Smooth muscle cell (in vitro differentiated cells): ENCODE measurements around the gene MRPL27. TPM values are rescaled to one million over a fixed set of nuclear protein-coding genes. Genes with fewer than 3 reads are reported as not detected.

Experiments used
- DNase-seq: peaks from one replicate; lab custom pipeline; 2025; ENCODE audit not compliant: unreplicated experiment; lab: John Stamatoyannopoulos, UW
- H2AFZ ChIP-seq: fragments of 200-600 bp; sonication (generic); 2 replicates; pipeline ENCODE4 v1.6.0; 2016; ENCODE audit warnings: antibody characterized with exemption, low read depth, mild to moderate bottlenecking
- H3F3A ChIP-seq: fragments of 200-600 bp; sonication (generic); 2 replicates; pipeline ENCODE4 v1.6.0; 2017; ENCODE audit warnings: antibody characterized with exemption, low read depth
- H3K27ac ChIP-seq: fragments of 200-600 bp; sonication (generic); 2 replicates; pipeline ENCODE4 v1.5.1; 2016; ENCODE audit warnings: low read depth, mild to moderate bottlenecking
- H3K27me3 ChIP-seq: fragments of 200-600 bp; sonication (generic); 2 replicates; pipeline ENCODE4 v1.6.1; 2016; ENCODE audit warnings: low read depth, mild to moderate bottlenecking
- H3K36me3 ChIP-seq: fragments of 200-600 bp; sonication (generic); 2 replicates; pipeline ENCODE4 v1.5.1; 2016; ENCODE audit warnings: low read depth
- H3K4me1 ChIP-seq: fragments of 200-600 bp; sonication (generic); 2 replicates; pipeline ENCODE4 v1.5.1; 2016; ENCODE audit warnings: low read depth
- H3K4me2 ChIP-seq: fragments of 200-600 bp; sonication (generic); 2 replicates; pipeline ENCODE4 v1.6.0; 2016; ENCODE audit warnings: mild to moderate bottlenecking
- H3K4me3 ChIP-seq: fragments of 200-600 bp; sonication (generic); 2 replicates; pipeline ENCODE4 v1.5.1; 2016; ENCODE audit warnings: mild to moderate bottlenecking
- H3K79me2 ChIP-seq: fragments of 200-600 bp; sonication (generic); 2 replicates; pipeline ENCODE4 v1.6.0; 2016; ENCODE audit warnings: low read depth, mild to moderate bottlenecking
- H3K9ac ChIP-seq: fragments of 200-600 bp; sonication (generic); 2 replicates; pipeline ENCODE4 v1.6.0; 2016; ENCODE audit warnings: low read depth
- H3K9me3 ChIP-seq: fragments of 200-600 bp; sonication (generic); replicated peaks from 2 replicates; pipeline ENCODE4 v1.5.1; 2016; ENCODE audit warnings: low read depth
- H4K20me1 ChIP-seq: fragments of 200-600 bp; sonication (generic); 2 replicates; pipeline ENCODE4 v1.6.0; 2016; ENCODE audit warnings: low read depth
- WGBS: methylation state at CpG from one replicate; pipeline ENCODE4 v1.1.7; 2016; ENCODE audit warnings: low lambda C conversion rate; 5-methylcytosine and 5-hydroxymethylcytosine counted together
- polyA plus RNA-seq: library from polyadenylated mRNA; unstranded; fragments of >200 nt; fragmentation: Nextera tagmentation; extraction: Ambion mirVana; gene quantifications from 2 replicates; pipeline ENCODE4 v1.2.1, GENCODE V29; 2016
- small RNA-seq: library from RNA; depleted of rRNA; stranded (forward); fragments of <200 nt; gene quantifications from one replicate; pipeline ENCODE3, GENCODE V24; 2014
- total RNA-seq: library from RNA; depleted of rRNA; stranded (reverse); fragments of >200 nt; gene quantifications from 2 replicates; pipeline ENCODE4 v1.2.3, GENCODE V29; 2014
- TF ChIP-seq, protein P1 (sequence below): fragments of 200-600 bp; sonication (generic); IDR thresholded peaks from 2 replicates; pipeline ENCODE4 v1.5.1; 2017; ENCODE audit warnings: borderline replicate concordance, mild to moderate bottlenecking, antibody characterized with exemption; ENCODE audit not compliant: insufficient read depth, poor library complexity, severe bottlenecking

MRPL27 gene
- total and polyA plus RNA-seq, 2 experiments from 2014 or later: 62.8 to 138 TPM

DNA sequence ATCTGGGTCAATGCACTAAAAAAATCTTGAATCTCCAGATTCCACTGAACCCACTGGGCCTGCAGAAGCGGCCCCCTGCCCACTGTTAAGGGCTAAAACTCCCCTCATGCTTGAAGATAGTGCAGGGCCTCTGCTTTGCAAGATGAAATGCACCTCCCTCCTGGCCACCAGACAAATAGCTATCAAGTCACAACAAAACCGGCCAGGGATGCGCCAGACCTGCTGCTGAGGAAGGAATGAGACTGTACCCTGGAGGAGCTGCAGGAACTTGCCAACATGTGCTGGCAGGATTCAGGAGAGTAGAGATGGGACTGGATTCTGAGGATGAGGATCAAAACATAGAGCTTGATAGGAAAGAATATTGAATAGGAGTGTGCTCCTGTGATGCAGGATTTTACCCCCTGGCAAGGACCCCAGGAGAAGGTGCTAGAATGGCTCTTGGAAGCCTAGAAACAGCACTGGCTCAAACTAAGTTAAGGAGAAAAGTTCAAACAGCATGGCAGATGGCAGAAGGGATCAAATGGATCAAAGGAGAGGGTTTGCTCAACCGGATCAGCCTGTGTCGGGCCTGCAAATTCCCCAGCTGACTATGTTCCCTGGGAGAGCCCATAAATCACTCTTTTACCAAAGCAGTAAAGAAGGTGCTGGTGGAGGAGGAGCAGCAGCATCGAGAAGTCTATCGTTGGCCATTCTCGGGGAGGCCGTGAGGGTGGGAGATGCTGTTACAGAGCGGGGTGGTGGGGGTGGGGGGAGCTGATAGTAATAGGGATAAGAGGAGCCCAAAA, 54.3 kb downstream of the MRPL27 start:
- TF ChIP-seq, protein P1, sequence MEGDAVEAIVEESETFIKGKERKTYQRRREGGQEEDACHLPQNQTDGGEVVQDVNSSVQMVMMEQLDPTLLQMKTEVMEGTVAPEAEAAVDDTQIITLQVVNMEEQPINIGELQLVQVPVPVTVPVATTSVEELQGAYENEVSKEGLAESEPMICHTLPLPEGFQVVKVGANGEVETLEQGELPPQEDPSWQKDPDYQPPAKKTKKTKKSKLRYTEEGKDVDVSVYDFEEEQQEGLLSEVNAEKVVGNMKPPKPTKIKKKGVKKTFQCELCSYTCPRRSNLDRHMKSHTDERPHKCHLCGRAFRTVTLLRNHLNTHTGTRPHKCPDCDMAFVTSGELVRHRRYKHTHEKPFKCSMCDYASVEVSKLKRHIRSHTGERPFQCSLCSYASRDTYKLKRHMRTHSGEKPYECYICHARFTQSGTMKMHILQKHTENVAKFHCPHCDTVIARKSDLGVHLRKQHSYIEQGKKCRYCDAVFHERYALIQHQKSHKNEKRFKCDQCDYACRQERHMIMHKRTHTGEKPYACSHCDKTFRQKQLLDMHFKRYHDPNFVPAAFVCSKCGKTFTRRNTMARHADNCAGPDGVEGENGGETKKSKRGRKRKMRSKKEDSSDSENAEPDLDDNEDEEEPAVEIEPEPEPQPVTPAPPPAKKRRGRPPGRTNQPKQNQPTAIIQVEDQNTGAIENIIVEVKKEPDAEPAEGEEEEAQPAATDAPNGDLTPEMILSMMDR: no peak
- Histone ChIP-seq H3K4me3 (no peak overlapping the region), H2AFZ (peak overlapping the region; percentile 76), H3K27ac (no peak overlapping the region), H3K9ac (no peak overlapping the region), H3F3A (peaks cover 8% of the 10 kb centered on the region), H3K4me1 (peaks cover 8% of the 10 kb centered on the region), H3K4me2 (peak overlapping the region; percentile 68), H3K36me3 (no peaks in the 10 kb centered on the region), H4K20me1 (no peaks in the 10 kb centered on the region), H3K27me3 (no peaks in the 10 kb centered on the region), H3K9me3 (no peaks in the 10 kb centered on the region), H3K79me2 (no peaks in the 10 kb centered on the region)
- 28% methylated on average over 10 of the region's 10 CpGs for WGBS
- DNase-seq: no peak

Small RNA genes within 50 kb of the gene (small RNA-seq; reads per million reads assigned to genes)
- not detected for gene RF00019

Other genes starting within 250 kb of the MRPL27 start
- gene SAMD14, start 243.0 kb downstream of the MRPL27 start, total RNA-seq: 6.3 and 39.1 TPM in 2 replicates
- gene SAMD14, start 243.0 kb downstream of the MRPL27 start, polyA plus RNA-seq: 13.7 and 21.1 TPM in 2 replicates
- gene PPP1R9B, start 222.5 kb downstream of the MRPL27 start, total RNA-seq: 20.8 and 21.8 TPM in 2 replicates
- 6.7 and 10.2 TPM in 2 replicates for gene PPP1R9B, start 222.5 kb downstream of the MRPL27 start, polyA plus RNA-seq
- gene SGCA, start 207.2 kb downstream of the MRPL27 start, total RNA-seq: 0.99 TPM in 1 of 2 replicates, not detected in the other
- gene SGCA, start 207.2 kb downstream of the MRPL27 start, polyA plus RNA-seq: 1.4 and 2.1 TPM in 2 replicates
- gene COL1A1, start 171.6 kb downstream of the MRPL27 start, total RNA-seq: 3,848 and 4,141 TPM in 2 replicates
- gene COL1A1, start 171.6 kb downstream of the MRPL27 start, polyA plus RNA-seq: 18,306 and 25,649 TPM in 2 replicates
- 1.9 and 7.4 TPM in 2 replicates for gene TMEM92, start 98.7 kb downstream of the MRPL27 start, total RNA-seq
- gene TMEM92, start 98.7 kb downstream of the MRPL27 start, polyA plus RNA-seq: 4.8 and 14.4 TPM in 2 replicates
- gene XYLT2, start 27.1 kb downstream of the MRPL27 start, total RNA-seq: 33.2 and 34.3 TPM in 2 replicates
- gene XYLT2, start 27.1 kb downstream of the MRPL27 start, polyA plus RNA-seq: 32.3 and 41.4 TPM in 2 replicates
- 4.6 and 8.2 TPM in 2 replicates for gene EME1, start within 50 bp of the MRPL27 start, total RNA-seq
- 9.6 and 12.9 TPM in 2 replicates for gene EME1, start within 50 bp of the MRPL27 start, polyA plus RNA-seq
- 160 and 164 TPM in 2 replicates for gene LRRC59, start 24.3 kb upstream of the MRPL27 start, total RNA-seq
- gene LRRC59, start 24.3 kb upstream of the MRPL27 start, polyA plus RNA-seq: 139 and 161 TPM in 2 replicates
- gene ACSF2, start 53.0 kb upstream of the MRPL27 start, total RNA-seq: 16.8 and 18.6 TPM in 2 replicates
- 13.7 and 21.3 TPM in 2 replicates for gene ACSF2, start 53.0 kb upstream of the MRPL27 start, polyA plus RNA-seq
- gene CHAD, start 95.7 kb upstream of the MRPL27 start, total RNA-seq: not detected in 2 replicates
- gene CHAD, start 95.7 kb upstream of the MRPL27 start, polyA plus RNA-seq: 0.43 and 1.1 TPM in 2 replicates
- 11.4 and 20.1 TPM in 2 replicates for gene RSAD1, start 105.7 kb upstream of the MRPL27 start, total RNA-seq
- 21.1 and 25.3 TPM in 2 replicates for gene RSAD1, start 105.7 kb upstream of the MRPL27 start, polyA plus RNA-seq
- 0.18 and 0.90 TPM in 2 replicates for gene MYCBPAP, start 135.3 kb upstream of the MRPL27 start, total RNA-seq
- 0.97 and 1.4 TPM in 2 replicates for gene MYCBPAP, start 135.3 kb upstream of the MRPL27 start, polyA plus RNA-seq
- gene EPN3, start 159.6 kb upstream of the MRPL27 start, total RNA-seq: 3.9 and 6.3 TPM in 2 replicates
- 5.1 and 7.6 TPM in 2 replicates for gene EPN3, start 159.6 kb upstream of the MRPL27 start, polyA plus RNA-seq
- 62.7 and 107 TPM in 2 replicates for gene SPATA20, start 174.0 kb upstream of the MRPL27 start, total RNA-seq
- gene SPATA20, start 174.0 kb upstream of the MRPL27 start, polyA plus RNA-seq: 61.0 and 64.2 TPM in 2 replicates
- 1.6 and 2.0 TPM in 2 replicates for gene CACNA1G, start 187.5 kb upstream of the MRPL27 start, total RNA-seq
- gene CACNA1G, start 187.5 kb upstream of the MRPL27 start, polyA plus RNA-seq: 1.5 and 1.7 TPM in 2 replicates